ENCODE measurements around the gene SLC12A7. TPM values are rescaled to one million over a fixed set of nuclear protein-coding genes. Genes with fewer than 3 reads are reported as not detected.
A peak's percentile ranks its signal among the peaks of the same experiment; 100 is the strongest.
"Not testable (repeated sequence)": the region's sequence is repeated elsewhere in the genome, so short reads cannot be mapped to it uniquely, and the experiment has no call there.

SLC12A7 gene
- total RNA-seq, 4 donors from 2014 or later, result 18.8 to 28.7 (median 24.5) TPM

GRCh38 chr5:1099926-1100663, 11.8 kb downstream of the SLC12A7 start:
- 86% methylated on average over 7 of the region's 48 CpGs; no CpG with 5 or more reads in 1 of the 2 donors for WGBS, 2 donors (ENCODE audit: low coverage in 1 of 2)
- Histone ChIP-seq H3K4me3 (no peak overlapping the region), H3K27ac (no peak overlapping the region), H3K4me1 (peaks cover 0 to 65% (median 37%) of the 10 kb centered on the region in 3 donors), H3K9me3 (no peaks in the 10 kb centered on the region), H3K36me3 (peaks cover 0 to 10% of the 10 kb centered on the region in 2 donors), H3K27me3 (no peaks in the 10 kb centered on the region)
- ATAC-seq, result no peak
- TF ChIP-seq POLR2A (IDR thresholded peaks at IDR 0.05) (no peak), POLR2AphosphoS5 (IDR thresholded peaks at IDR 0.05) (no peak), CTCF (IDR thresholded peaks at IDR 0.05) (no peak), EP300 (IDR thresholded peaks at IDR 0.05) (no peak)

- Histone ChIP-seq H3K27ac (no peak overlapping the region), H3K9me3 (no peaks in the 10 kb centered on the region), H3K27me3 (no peaks in the 10 kb centered on the region), H3K36me3 (peaks cover 0 to 11% of the 10 kb centered on the region in 2 donors), H3K4me3 (no peak overlapping the region), H3K4me1 (peaks cover 0 to 55% (median 27%) of the 10 kb centered on the region in 3 donors)
- no peak for TF ChIP-seq EP300 (IDR thresholded peaks at IDR 0.05)
- no peak for TF ChIP-seq CTCF (IDR thresholded peaks at IDR 0.05)
- no peak for TF ChIP-seq POLR2AphosphoS5 (IDR thresholded peaks at IDR 0.05)
- no peak for TF ChIP-seq POLR2A (IDR thresholded peaks at IDR 0.05)
- 87 to 100% methylated on average over 2 to 10 of the region's 28 CpGs for WGBS, 2 donors (ENCODE audit: low coverage in 1 of 2)
- peak; percentile 48 for ATAC-seq
Measured at GRCh38 chr5:1098986-1099597, 12.8 kb downstream of the SLC12A7 start.

- not testable (repeated sequence) for H3K27ac ChIP-seq, H3K9me3 ChIP-seq, ATAC-seq, H3K4me3 ChIP-seq, H3K27me3 ChIP-seq
- H3K4me1 ChIP-seq, result peaks cover 0 to 44% (median 16%) of the 10 kb centered on the region in 3 donors
- WGBS, 2 donors (ENCODE audit: low coverage in 1 of 2), result 67 to 87% methylated on average over 1 to 5 of the region's 7 CpGs
- peaks cover 0 to 22% of the 10 kb centered on the region in 2 donors for H3K36me3 ChIP-seq
Measured at GRCh38 chr5:1097988-1098385, 13.9 kb downstream of the SLC12A7 start.

GRCh38 chr5:1097381-1097987, 14.4 kb downstream of the SLC12A7 start:
- no peak for ATAC-seq
- Histone ChIP-seq H3K27ac (no peak overlapping the region), H3K27me3 (no peaks in the 10 kb centered on the region), H3K4me3 (no peak overlapping the region), H3K9me3 (no peaks in the 10 kb centered on the region), H3K36me3 (peaks cover 0 to 27% of the 10 kb centered on the region in 2 donors), H3K4me1 (peaks cover 0 to 39% (median 11%) of the 10 kb centered on the region in 3 donors)
- 86 to 87% methylated on average over 15 to 16 of the region's 22 CpGs for WGBS, 2 donors (ENCODE audit: low coverage in 1 of 2)
- TF ChIP-seq POLR2A (IDR thresholded peaks at IDR 0.05), result no peak
- TF ChIP-seq EP300 (IDR thresholded peaks at IDR 0.05), result no peak
- TF ChIP-seq CTCF (IDR thresholded peaks at IDR 0.05), result no peak
- no peak for TF ChIP-seq POLR2AphosphoS5 (IDR thresholded peaks at IDR 0.05)

GRCh38 chr5:1096838-1097237, 15.0 kb downstream of the SLC12A7 start:
- H3K27ac ChIP-seq, result no peak overlapping the region
- ATAC-seq, result no peak
- 67 to 86% methylated on average over 5 to 10 of the region's 10 CpGs for WGBS, 2 donors (ENCODE audit: low coverage in 1 of 2)

More at GRCh38 chr5:1096838-1097237, 15.0 kb downstream of the SLC12A7 start:
- Histone ChIP-seq H3K36me3 (peaks cover 0 to 33% of the 10 kb centered on the region in 2 donors), H3K4me1 (peaks cover 0 to 32% (median 5%) of the 10 kb centered on the region in 3 donors), H3K4me3 (no peak overlapping the region), H3K27me3 (no peaks in the 10 kb centered on the region), H3K9me3 (no peaks in the 10 kb centered on the region)
- no peak for TF ChIP-seq POLR2AphosphoS5 (IDR thresholded peaks at IDR 0.05)
- no peak for TF ChIP-seq POLR2A (IDR thresholded peaks at IDR 0.05)
- TF ChIP-seq CTCF (IDR thresholded peaks at IDR 0.05), result no peak
- TF ChIP-seq EP300 (IDR thresholded peaks at IDR 0.05), result no peak
